Amniotic epithelial cell (primary cell): ENCODE data around the gene ILRUN.
"Not testable (repeated sequence)": the region's sequence is repeated elsewhere in the genome, so short reads cannot be mapped to it uniquely, and the experiment has no call there.

ENCODE experiments used
- DNase-seq: peaks from one replicate; pipeline ENCODE4 v3.0.0-alpha.2; 2010; ENCODE audit warnings: low read depth

The ILRUN gene

GRCh38 chr6:34697544-34697836, 923 bp upstream of the ILRUN start:
- DNase-seq, result no peak

GRCh38 chr6:34696189-34696738, 303 bp downstream of the ILRUN start:
- DNase-seq, result peak; percentile 22

DNA sequence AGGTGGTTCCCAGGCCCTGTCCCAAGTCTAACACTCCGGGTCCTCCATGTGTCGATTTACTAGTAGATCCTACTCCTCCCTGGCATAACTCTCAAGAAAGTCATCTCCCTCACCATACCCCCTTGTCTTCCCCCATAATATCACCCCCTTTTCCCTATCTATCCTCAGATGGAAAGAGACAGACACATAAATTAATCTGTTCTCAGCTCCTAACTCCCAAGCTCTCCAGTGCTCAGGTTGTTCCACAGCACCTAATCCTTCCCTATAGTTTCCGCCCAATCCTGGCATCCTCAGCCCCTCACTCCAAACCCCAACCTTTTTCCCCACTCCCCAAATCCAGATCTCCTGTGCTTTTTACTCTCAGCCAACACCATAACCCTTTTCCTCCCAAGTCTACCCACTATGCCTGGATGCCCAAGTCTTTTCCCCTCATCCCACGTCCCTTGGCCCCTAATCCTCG, 808 bp downstream of the ILRUN start:
- DNase-seq, result no peak

DNA sequence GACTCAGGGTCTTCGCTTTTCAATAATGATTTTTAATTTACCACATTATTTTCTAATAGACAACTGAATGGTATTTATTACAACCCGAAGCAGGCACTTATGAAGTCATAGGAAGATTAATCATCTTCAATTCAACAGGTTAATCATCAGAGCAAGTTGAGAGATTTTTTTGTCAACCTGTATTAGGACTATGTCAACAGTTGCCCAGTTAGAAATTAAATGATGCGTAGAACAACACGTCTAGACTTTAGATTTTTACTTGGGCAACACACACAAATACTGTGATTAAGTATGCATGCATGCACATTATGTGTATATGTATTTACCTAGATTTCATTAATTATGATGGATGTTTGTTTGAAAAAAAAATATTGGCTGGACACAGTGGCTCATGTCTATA, 4.3 kb downstream of the ILRUN start:
- no peak for DNase-seq

GRCh38 chr6:34689742-34690141, 6.8 kb downstream of the ILRUN start:
- DNase-seq, result no peak

GRCh38 chr6:34688956-34689355, 7.6 kb downstream of the ILRUN start:
- DNase-seq, result peak; percentile 23

- no peak for DNase-seq
Observed at GRCh38 chr6:34684919-34685318, 11.6 kb downstream of the ILRUN start.

DNA sequence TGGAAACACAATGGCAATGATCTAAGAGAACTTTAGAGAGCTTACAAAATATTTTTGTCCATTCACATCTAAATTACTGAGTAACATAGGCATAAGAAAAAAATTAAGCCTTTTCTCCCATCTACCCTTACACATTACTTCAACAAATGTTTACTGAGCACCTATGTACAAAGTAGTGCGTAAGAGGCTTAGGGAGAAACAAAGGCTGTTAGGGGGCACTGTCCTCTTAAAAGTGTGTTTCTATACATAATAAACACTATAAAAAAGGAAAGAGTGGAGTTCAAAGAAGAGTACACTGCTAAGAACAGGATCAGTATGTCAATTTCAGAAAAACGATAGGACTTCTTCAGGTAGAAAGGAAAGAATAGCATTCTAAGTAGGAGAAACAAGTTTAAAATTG, 12.2 kb downstream of the ILRUN start:
- DNase-seq, result no peak

GRCh38 chr6:34680802-34681515, 15.6 kb downstream of the ILRUN start:
- peak; percentile 90 for DNase-seq

DNA sequence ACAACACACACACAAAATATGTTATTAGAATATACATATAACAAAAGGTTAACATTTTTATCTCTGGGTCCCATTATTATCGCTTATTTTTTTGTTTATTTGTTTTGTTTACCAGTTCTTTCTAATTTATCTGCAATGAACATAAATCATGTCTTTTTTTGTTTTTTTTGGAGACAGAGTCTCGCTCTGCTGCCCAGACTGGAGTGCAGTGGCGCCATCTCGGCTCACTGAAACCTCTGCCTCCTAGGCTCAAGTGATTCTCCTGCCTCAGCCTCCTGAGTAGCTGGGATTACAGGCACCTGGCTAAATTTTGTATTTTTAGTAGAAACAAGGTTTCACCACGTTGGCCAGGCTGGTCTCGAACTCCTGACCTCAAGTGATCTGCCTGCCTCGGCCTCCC, 16.3 kb downstream of the ILRUN start:
- not testable (repeated sequence) for DNase-seq

DNA sequence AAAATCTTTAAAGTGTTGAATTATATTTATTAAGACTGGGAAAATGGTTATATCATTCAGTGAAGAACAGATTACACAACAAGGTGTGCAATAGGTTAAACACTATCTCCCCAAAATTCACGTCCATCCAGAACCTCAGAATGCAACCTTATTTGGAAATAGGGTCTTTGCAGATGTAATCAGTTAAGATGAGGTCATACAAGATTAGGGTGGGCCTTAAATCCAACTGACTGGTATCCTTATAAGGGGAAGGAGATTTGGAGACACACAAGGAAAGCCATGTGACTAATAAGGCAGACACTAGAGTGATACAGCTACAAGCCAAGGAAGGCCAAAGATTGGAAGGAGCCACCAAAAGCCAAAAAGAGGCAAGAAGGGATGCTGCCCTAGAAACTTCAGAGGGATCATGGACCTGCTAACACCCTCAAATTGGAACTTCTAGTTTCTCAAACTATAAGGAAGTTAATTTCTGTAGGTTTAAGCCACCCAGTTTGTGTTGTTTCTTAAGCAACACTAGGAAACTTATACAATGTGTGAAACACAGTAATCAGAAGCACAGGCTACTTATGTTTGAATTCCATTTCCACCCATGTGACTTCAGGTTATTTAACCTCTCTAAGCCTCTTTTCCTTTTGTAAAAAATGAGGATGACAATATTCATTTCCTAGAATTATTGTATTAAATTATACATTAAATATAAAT, 16.9 kb downstream of the ILRUN start:
- DNase-seq, result peak; percentile 54

- no peak for DNase-seq
Observed at GRCh38 chr6:34676140-34676539, 20.4 kb downstream of the ILRUN start.

GRCh38 chr6:34674930-34675329, 21.6 kb downstream of the ILRUN start:
- DNase-seq, result not testable (repeated sequence)

DNA sequence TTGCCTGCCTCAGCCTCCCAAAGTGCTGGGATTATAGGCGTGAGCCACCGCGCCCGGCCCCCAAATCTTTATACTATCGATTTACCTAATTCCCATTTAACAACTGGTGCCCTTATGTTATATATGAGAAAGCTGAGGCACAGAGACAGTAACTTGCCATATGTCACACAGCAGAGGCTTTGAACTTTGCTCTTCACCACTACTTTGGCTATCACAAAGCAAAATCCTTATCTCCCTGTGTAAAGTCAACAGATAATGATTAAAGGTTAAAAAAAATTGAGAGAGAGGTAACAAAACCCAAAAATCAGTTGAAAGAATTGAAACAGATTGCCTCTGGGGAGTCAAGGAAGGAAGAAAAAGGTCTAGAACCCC, 22.3 kb downstream of the ILRUN start:
- no peak for DNase-seq

- no peak for DNase-seq
Observed at GRCh38 chr6:34673064-34673463, 23.5 kb downstream of the ILRUN start.

- DNase-seq, result no peak
Observed at GRCh38 chr6:34672657-34673043, 23.9 kb downstream of the ILRUN start.

GRCh38 chr6:34671801-34672656, 24.5 kb downstream of the ILRUN start:
- peak; percentile 21 for DNase-seq

GRCh38 chr6:34671367-34671766, 25.2 kb downstream of the ILRUN start:
- DNase-seq, result peak; percentile 53

GRCh38 chr6:34668799-34669198, 27.8 kb downstream of the ILRUN start:
- not testable (repeated sequence) for DNase-seq

- no peak for DNase-seq
Observed at GRCh38 chr6:34667481-34668238, 28.9 kb downstream of the ILRUN start.

DNA sequence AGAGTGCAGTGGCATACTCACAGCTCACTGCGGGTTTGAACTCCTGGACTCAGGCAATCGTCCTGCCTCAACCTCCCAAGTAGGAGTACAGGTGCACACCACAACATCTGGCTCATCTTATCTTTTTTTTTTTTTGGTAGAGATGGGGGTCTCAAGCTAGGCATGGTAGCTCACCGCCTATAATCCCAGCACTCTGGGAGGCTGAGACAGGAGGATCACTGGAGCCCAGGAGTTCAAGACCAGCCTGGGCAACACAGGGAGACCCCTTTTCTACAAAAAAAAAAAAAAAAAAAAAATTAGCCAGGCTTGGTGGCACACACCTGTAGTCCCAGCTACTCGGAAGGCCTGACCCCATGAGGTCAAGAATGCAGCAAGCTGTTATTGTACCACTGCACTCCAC, 31.5 kb downstream of the ILRUN start:
- DNase-seq, result no peak
